Measurements from ENCODE around the gene NFIC.

- no peak for TF ChIP-seq POLR2A (IDR thresholded peaks at IDR 0.05; ENCODE audit: low read length)
- TF ChIP-seq EP300 (IDR thresholded peaks at IDR 0.05): no peak
- TF ChIP-seq, protein P1, sequence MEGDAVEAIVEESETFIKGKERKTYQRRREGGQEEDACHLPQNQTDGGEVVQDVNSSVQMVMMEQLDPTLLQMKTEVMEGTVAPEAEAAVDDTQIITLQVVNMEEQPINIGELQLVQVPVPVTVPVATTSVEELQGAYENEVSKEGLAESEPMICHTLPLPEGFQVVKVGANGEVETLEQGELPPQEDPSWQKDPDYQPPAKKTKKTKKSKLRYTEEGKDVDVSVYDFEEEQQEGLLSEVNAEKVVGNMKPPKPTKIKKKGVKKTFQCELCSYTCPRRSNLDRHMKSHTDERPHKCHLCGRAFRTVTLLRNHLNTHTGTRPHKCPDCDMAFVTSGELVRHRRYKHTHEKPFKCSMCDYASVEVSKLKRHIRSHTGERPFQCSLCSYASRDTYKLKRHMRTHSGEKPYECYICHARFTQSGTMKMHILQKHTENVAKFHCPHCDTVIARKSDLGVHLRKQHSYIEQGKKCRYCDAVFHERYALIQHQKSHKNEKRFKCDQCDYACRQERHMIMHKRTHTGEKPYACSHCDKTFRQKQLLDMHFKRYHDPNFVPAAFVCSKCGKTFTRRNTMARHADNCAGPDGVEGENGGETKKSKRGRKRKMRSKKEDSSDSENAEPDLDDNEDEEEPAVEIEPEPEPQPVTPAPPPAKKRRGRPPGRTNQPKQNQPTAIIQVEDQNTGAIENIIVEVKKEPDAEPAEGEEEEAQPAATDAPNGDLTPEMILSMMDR (IDR thresholded peaks at IDR 0.05): no peak
- TF ChIP-seq ESRRA (IDR thresholded peaks at IDR 0.05; ENCODE audit: borderline replicate concordance, low read length): no peak
- TF ChIP-seq, protein P2, sequence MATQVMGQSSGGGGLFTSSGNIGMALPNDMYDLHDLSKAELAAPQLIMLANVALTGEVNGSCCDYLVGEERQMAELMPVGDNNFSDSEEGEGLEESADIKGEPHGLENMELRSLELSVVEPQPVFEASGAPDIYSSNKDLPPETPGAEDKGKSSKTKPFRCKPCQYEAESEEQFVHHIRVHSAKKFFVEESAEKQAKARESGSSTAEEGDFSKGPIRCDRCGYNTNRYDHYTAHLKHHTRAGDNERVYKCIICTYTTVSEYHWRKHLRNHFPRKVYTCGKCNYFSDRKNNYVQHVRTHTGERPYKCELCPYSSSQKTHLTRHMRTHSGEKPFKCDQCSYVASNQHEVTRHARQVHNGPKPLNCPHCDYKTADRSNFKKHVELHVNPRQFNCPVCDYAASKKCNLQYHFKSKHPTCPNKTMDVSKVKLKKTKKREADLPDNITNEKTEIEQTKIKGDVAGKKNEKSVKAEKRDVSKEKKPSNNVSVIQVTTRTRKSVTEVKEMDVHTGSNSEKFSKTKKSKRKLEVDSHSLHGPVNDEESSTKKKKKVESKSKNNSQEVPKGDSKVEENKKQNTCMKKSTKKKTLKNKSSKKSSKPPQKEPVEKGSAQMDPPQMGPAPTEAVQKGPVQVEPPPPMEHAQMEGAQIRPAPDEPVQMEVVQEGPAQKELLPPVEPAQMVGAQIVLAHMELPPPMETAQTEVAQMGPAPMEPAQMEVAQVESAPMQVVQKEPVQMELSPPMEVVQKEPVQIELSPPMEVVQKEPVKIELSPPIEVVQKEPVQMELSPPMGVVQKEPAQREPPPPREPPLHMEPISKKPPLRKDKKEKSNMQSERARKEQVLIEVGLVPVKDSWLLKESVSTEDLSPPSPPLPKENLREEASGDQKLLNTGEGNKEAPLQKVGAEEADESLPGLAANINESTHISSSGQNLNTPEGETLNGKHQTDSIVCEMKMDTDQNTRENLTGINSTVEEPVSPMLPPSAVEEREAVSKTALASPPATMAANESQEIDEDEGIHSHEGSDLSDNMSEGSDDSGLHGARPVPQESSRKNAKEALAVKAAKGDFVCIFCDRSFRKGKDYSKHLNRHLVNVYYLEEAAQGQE (IDR thresholded peaks at IDR 0.05): no peak
- TF ChIP-seq MAZ (IDR thresholded peaks at IDR 0.05; ENCODE audit: borderline replicate concordance, low read depth, low read length): no peak
- no peak for TF ChIP-seq SREBF2 (IDR thresholded peaks at IDR 0.05)
These were observed 104.2 kb downstream of the NFIC start for GRCh38 chr19:3470500-3471128.

Data from A549 (cell line).